ENCODE measurements around the gene TMPRSS5. TPM values are rescaled to one million over a fixed set of nuclear protein-coding genes. Genes with fewer than 3 reads are reported as not detected.

Gene TMPRSS5
- total and polyA plus RNA-seq, 10 of the 15 experiments (the other 5 are each of a cell fraction or from before 2014, with no cell fraction given): 0.05 to 0.85 (median 0.34) TPM; not detected in 2

DNA sequence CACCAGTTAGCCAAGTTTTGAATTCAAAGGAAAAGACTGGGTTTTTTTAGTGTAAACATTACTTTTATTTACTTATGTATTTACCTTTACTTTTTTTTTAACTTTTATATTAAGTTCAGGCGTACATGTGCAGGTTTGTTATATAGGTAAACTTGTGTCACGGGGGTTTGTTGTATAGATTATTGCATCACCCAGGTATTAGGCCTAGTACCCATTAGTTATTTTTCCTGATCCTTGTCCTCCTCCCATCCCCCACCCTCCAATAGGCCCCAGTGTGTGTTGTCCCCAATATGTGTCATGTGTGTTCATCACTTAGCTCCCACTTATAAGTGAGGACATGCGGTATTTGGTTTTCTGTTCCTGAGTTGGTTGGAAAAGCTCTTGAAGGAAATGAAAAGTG, 46.8 kb upstream of the TMPRSS5 start:
- Histone ChIP-seq H3K9ac (ENCODE audit: control insufficient read depth, insufficient read depth, low read length) (no peak overlapping the region), H2AFZ (ENCODE audit: control insufficient read depth, low read depth, low read length) (no peak overlapping the region), H3K36me3 (ENCODE audit: control insufficient read depth in 2 of 2, insufficient read depth in 2 of 2, low read length in 1 of 2) (peaks cover 0 to 5% of the 10 kb centered on the region in 2 experiments; a peak in 1 of 4 replicates), H3K9me3 (replicated peaks; ENCODE audit: control insufficient read depth, insufficient read depth, low read length) (no peaks in the 10 kb centered on the region), H3K27ac (ENCODE audit: control insufficient read depth, insufficient read depth) (no peak overlapping the region), H3K79me2 (ENCODE audit: control insufficient read depth, insufficient read depth, low read length) (no peaks in the 10 kb centered on the region), H3K4me2 (ENCODE audit: control insufficient read depth, insufficient read depth) (no peak overlapping the region), H3K4me3 (no peak overlapping the region), H3K4me1 (ENCODE audit: control insufficient read depth, insufficient read depth, low read length) (no peaks in the 10 kb centered on the region), H4K20me1 (ENCODE audit: control insufficient read depth, insufficient read depth) (no peaks in the 10 kb centered on the region), H3K27me3 (replicated peaks in 1 of 2; ENCODE audit: control insufficient read depth in 2 of 2, insufficient read depth in 2 of 2, low read length in 1 of 2) (no peaks in the 10 kb centered on the region)
- ChIA-PET SMC1A (ENCODE audit: uncharacterized antibody, unreplicated experiment) (interaction anchor here (1.0 kb wide), 1 partner anchor 12 kb away, joined by 3 read pairs; no protein-coding TSS in a partner anchor), POLR2A (no interaction called here), RAD21 (ENCODE audit: unreplicated experiment) (no interaction called here), CTCF (no interaction called here)
- intact Hi-C loops (cut with micrococcal nuclease; ENCODE audit: unreplicated experiment): no loop called here
- BruUV-seq (replicated peaks): no TSS peak
- no peak for DNase-seq (ENCODE audit: low read depth, low spot score)
- WGBS (ENCODE audit: insufficient coverage, insufficient replicate concordance, low lambda C conversion rate, missing lambda C conversion rate): 98% methylated on average over 3 of the region's 3 CpGs
- TF ChIP-seq, protein P1, sequence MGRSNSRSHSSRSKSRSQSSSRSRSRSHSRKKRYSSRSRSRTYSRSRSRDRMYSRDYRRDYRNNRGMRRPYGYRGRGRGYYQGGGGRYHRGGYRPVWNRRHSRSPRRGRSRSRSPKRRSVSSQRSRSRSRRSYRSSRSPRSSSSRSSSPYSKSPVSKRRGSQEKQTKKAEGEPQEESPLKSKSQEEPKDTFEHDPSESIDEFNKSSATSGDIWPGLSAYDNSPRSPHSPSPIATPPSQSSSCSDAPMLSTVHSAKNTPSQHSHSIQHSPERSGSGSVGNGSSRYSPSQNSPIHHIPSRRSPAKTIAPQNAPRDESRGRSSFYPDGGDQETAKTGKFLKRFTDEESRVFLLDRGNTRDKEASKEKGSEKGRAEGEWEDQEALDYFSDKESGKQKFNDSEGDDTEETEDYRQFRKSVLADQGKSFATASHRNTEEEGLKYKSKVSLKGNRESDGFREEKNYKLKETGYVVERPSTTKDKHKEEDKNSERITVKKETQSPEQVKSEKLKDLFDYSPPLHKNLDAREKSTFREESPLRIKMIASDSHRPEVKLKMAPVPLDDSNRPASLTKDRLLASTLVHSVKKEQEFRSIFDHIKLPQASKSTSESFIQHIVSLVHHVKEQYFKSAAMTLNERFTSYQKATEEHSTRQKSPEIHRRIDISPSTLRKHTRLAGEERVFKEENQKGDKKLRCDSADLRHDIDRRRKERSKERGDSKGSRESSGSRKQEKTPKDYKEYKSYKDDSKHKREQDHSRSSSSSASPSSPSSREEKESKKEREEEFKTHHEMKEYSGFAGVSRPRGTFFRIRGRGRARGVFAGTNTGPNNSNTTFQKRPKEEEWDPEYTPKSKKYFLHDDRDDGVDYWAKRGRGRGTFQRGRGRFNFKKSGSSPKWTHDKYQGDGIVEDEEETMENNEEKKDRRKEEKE (IDR thresholded peaks at IDR 0.05): no peak
- TF ChIP-seq MEF2B (IDR thresholded peaks at IDR 0.05; ENCODE audit: partially characterized antibody, poor library complexity, severe bottlenecking) (no peak), NFIC (IDR thresholded peaks at IDR 0.05; ENCODE audit: low read depth, low read length) (no peak), KDM1A (IDR thresholded peaks at IDR 0.05; ENCODE audit: borderline replicate concordance) (no peak), SIN3A (IDR thresholded peaks at IDR 0.05; ENCODE audit: low read depth, low read length) (no peak), ZNF274 (IDR thresholded peaks at IDR 0.05; ENCODE audit: insufficient read depth, insufficient read length) (no peak), TCF12 (IDR thresholded peaks at IDR 0.05; ENCODE audit: low read depth, low read length) (no peak), NR2C1 (IDR thresholded peaks at IDR 0.05) (no peak), CEBPB (IDR thresholded peaks at IDR 0.05; ENCODE audit: borderline replicate concordance in 1 of 2, low read depth in 2 of 2, low read length in 2 of 2) (no peak), KLF5 (IDR thresholded peaks at IDR 0.05; ENCODE audit: partially characterized antibody) (no peak), SMAD1 (IDR thresholded peaks at IDR 0.05; ENCODE audit: low read depth, partially characterized antibody) (no peak), RB1 (IDR thresholded peaks at IDR 0.05; ENCODE audit: borderline replicate concordance) (no peak), SREBF2 (IDR thresholded peaks at IDR 0.05; ENCODE audit: low read length) (no peak)
- TF ChIP-seq, protein P2, sequence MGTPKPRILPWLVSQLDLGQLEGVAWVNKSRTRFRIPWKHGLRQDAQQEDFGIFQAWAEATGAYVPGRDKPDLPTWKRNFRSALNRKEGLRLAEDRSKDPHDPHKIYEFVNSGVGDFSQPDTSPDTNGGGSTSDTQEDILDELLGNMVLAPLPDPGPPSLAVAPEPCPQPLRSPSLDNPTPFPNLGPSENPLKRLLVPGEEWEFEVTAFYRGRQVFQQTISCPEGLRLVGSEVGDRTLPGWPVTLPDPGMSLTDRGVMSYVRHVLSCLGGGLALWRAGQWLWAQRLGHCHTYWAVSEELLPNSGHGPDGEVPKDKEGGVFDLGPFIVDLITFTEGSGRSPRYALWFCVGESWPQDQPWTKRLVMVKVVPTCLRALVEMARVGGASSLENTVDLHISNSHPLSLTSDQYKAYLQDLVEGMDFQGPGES (IDR thresholded peaks at IDR 0.05): no peak
- no peak for ATAC-seq
- no peak for FAIRE-seq
- in situ Hi-C loops (cut with MboI): no loop called here

All from GM12878 (cell line).